Inflammatory macrophage treated with lipopolysaccharide for 1 hour (primary cell): ENCODE data around the gene SEMA3A.
"Not testable (repeated sequence)": the region's sequence is repeated elsewhere in the genome, so short reads cannot be mapped to it uniquely, and the experiment has no call there.

Source experiments
- DNase-seq, 2 donors: peaks; one replicate each; pipeline ENCODE4 v3.0.0-alpha.2; 2020 to 2022

Gene SEMA3A

GRCh38 chr7:84107259-84107658, 87.3 kb downstream of the SEMA3A start:
- no peak for DNase-seq

- DNase-seq = no peak
Measured at GRCh38 chr7:84106291-84106690, 88.3 kb downstream of the SEMA3A start.

GRCh38 chr7:84105586-84105985, 89.0 kb downstream of the SEMA3A start:
- no peak for DNase-seq

- DNase-seq = no peak
Measured at GRCh38 chr7:84104826-84105225, 89.8 kb downstream of the SEMA3A start.

- DNase-seq = no peak
Measured at GRCh38 chr7:84102213-84102612, 92.4 kb downstream of the SEMA3A start.

- DNase-seq = peak; percentile 7 to 50
Measured at GRCh38 chr7:84100866-84101265, 93.7 kb downstream of the SEMA3A start.

- no peak for DNase-seq
Measured at GRCh38 chr7:84095971-84096370, 98.6 kb downstream of the SEMA3A start.

GRCh38 chr7:84092207-84092606, 102.4 kb downstream of the SEMA3A start:
- no peak for DNase-seq

GRCh38 chr7:84091318-84091717, 103.3 kb downstream of the SEMA3A start:
- DNase-seq = no peak

- no peak for DNase-seq
Measured at GRCh38 chr7:84088802-84089201, 105.8 kb downstream of the SEMA3A start.

GRCh38 chr7:84085998-84086397, 108.6 kb downstream of the SEMA3A start:
- no peak for DNase-seq

GRCh38 chr7:84085147-84085546, 109.4 kb downstream of the SEMA3A start:
- DNase-seq = peak in 1 of 2 donors; percentile 1

- DNase-seq = no peak
Measured at GRCh38 chr7:84083846-84084245, 110.7 kb downstream of the SEMA3A start.

GRCh38 chr7:84081973-84082522, 112.5 kb downstream of the SEMA3A start:
- DNase-seq = no peak

GRCh38 chr7:84077336-84077735, 117.3 kb downstream of the SEMA3A start:
- DNase-seq = no peak

- no peak for DNase-seq
Measured at GRCh38 chr7:84076219-84076618, 118.4 kb downstream of the SEMA3A start.

- no peak for DNase-seq
Measured at GRCh38 chr7:84073186-84073875, 121.3 kb downstream of the SEMA3A start.

GRCh38 chr7:84070770-84071169, 123.8 kb downstream of the SEMA3A start:
- DNase-seq = no peak

GRCh38 chr7:84069999-84070500, 124.5 kb downstream of the SEMA3A start:
- no peak for DNase-seq

- no peak for DNase-seq
Measured at GRCh38 chr7:84069033-84069432, 125.6 kb downstream of the SEMA3A start.

- not testable (repeated sequence) for DNase-seq
Measured at GRCh38 chr7:84062489-84062901, 132.1 kb downstream of the SEMA3A start.

GRCh38 chr7:84060760-84061261, 133.8 kb downstream of the SEMA3A start:
- DNase-seq = no peak

GRCh38 chr7:84060000-84060399, 134.6 kb downstream of the SEMA3A start:
- no peak for DNase-seq

- no peak for DNase-seq
Measured at GRCh38 chr7:84058311-84059076, 136.1 kb downstream of the SEMA3A start.
